ENCODE results near the gene SAP25. TPM values are rescaled to one million over a fixed set of nuclear protein-coding genes. Genes with fewer than 3 reads are reported as not detected.

Gene SAP25
- total and polyA plus RNA-seq, 4 donors = 0.33 to 0.84 (median 0.56) TPM; not detected in 1

DNA sequence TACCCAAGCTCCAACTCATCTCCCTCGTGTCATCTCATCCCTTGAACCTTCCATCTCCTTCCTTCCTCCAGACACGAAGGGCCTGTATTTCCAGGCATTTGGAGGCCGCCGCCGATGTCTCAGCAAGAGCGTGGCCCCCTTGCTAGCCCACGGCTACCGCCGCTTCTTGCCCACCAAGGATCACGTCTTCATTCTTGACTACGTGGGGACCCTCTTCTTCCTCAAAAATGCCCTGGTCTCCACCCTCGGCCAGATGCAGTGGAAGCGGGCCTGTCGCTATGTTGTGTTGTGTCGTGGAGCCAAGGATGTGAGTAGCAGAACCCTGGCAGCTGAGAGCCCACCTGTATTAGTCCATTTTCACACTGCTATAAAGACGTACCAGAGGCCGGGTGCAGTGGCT, 17.9 kb upstream of the SAP25 start:
- no peak overlapping the region for H3K4me3 ChIP-seq (ENCODE audit: low read depth in 1 of 3, low read length in 3 of 3)
- no peaks in the 10 kb centered on the region for H3K36me3 ChIP-seq (ENCODE audit: control insufficient read depth in 4 of 4, insufficient read depth in 3 of 4, low read depth in 1 of 4, low read length in 3 of 4)
- no peak for DNase-seq (ENCODE audit: low spot score)
- H3K9me3 ChIP-seq (ENCODE audit: control insufficient read depth in 4 of 4, low read length in 3 of 4) = no peaks in the 10 kb centered on the region
- 95% methylated on average over 17 of the region's 17 CpGs for WGBS
- peaks cover 0 to 5% (median 2%) of the 10 kb centered on the region in 4 donors for H3K4me1 ChIP-seq (ENCODE audit: control insufficient read depth in 4 of 4, insufficient read depth in 4 of 4, low read length in 3 of 4)
- TF ChIP-seq HNF4A (conservative IDR thresholded peaks at IDR 0.05) = no peak
- no peak for TF ChIP-seq FOXA2 (IDR thresholded peaks at IDR 0.05)
- no peak for TF ChIP-seq YY1 (IDR thresholded peaks at IDR 0.05)
- no peak for TF ChIP-seq GABPA (IDR thresholded peaks at IDR 0.05 in 1 of 2, conservative IDR thresholded peaks at IDR 0.05 in 1 of 2)
- no peak for TF ChIP-seq RXRA (IDR thresholded peaks at IDR 0.05)
- TF ChIP-seq TAF1 (conservative IDR thresholded peaks at IDR 0.05) = no peak
- TF ChIP-seq REST (IDR thresholded peaks at IDR 0.05) = no peak
- no peak for TF ChIP-seq NR2F2 (IDR thresholded peaks at IDR 0.05)
- no peak for TF ChIP-seq HNF4G (IDR thresholded peaks at IDR 0.05)
- no peak for TF ChIP-seq CTCF (IDR thresholded peaks at IDR 0.05; ENCODE audit: low read depth, low read length, missing input control)
- TF ChIP-seq EGR1 (IDR thresholded peaks at IDR 0.05; ENCODE audit: low read depth in 2 of 2) = no peak
- TF ChIP-seq SP1 (IDR thresholded peaks at IDR 0.05) = no peak
- TF ChIP-seq ZBTB33 (IDR thresholded peaks at IDR 0.05) = no peak
- H3K27me3 ChIP-seq (ENCODE audit: control insufficient read depth in 4 of 4, insufficient read depth in 4 of 4, low read length in 3 of 4) = no peaks in the 10 kb centered on the region
- H3K9ac ChIP-seq (ENCODE audit: low read depth in 1 of 2, low read length in 2 of 2) = no peak overlapping the region
- H3K27ac ChIP-seq (ENCODE audit: low read depth in 1 of 2, low read length in 2 of 2) = no peak overlapping the region

DNA sequence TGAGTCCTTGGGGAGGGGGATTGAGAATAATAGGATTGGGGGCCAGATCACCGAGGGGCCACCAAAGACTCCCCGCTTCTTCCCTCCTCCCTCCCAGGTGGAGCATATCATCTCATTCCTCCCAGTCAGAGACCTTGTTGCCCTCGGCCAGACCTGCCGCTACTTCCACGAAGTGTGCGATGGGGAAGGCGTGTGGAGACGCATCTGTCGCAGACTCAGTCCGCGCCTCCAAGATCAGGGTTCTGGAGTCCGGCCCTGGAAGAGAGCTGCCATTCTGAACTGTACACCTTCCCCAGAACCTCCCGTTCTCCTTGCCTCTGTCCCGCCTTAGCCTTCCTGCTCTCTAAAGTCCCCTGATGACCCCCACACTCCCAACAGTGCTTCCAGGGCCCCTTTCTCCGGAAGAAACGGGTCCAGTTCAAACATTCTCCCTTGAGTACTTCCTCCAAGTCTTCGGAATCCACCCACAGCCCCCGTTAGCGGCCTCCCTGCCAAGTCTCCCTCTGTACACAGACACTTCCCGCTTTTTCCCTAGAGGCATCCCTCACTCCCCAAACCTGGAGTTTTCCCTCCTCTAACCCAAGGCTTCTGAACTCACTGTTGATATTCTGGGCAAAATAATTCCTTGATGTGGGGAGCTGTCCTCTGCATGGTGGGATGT, 16.5 kb upstream of the SAP25 start:
- Histone ChIP-seq H3K36me3 (ENCODE audit: control insufficient read depth in 4 of 4, insufficient read depth in 3 of 4, low read depth in 1 of 4, low read length in 3 of 4) (no peaks in the 10 kb centered on the region), H3K27me3 (ENCODE audit: control insufficient read depth in 4 of 4, insufficient read depth in 4 of 4, low read length in 3 of 4) (no peaks in the 10 kb centered on the region), H3K9me3 (ENCODE audit: control insufficient read depth in 4 of 4, low read length in 3 of 4) (no peaks in the 10 kb centered on the region), H3K4me3 (ENCODE audit: low read depth in 1 of 3, low read length in 3 of 3) (no peak overlapping the region), H3K27ac (ENCODE audit: low read depth in 1 of 2, low read length in 2 of 2) (no peak overlapping the region), H3K9ac (ENCODE audit: low read depth in 1 of 2, low read length in 2 of 2) (no peak overlapping the region), H3K4me1 (ENCODE audit: control insufficient read depth in 4 of 4, insufficient read depth in 4 of 4, low read length in 3 of 4) (peaks cover 0 to 9% (median 4%) of the 10 kb centered on the region in 4 donors)
- WGBS = 67% methylated on average over 20 of the region's 20 CpGs
- no peak for DNase-seq (ENCODE audit: low spot score)
- TF ChIP-seq, protein P1, sequence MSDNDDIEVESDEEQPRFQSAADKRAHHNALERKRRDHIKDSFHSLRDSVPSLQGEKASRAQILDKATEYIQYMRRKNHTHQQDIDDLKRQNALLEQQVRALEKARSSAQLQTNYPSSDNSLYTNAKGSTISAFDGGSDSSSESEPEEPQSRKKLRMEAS (IDR thresholded peaks at IDR 0.05) = no peak
- TF ChIP-seq RAD21 (IDR thresholded peaks at IDR 0.05) (no peak), JUND (IDR thresholded peaks at IDR 0.05) (no peak), FOXA1 (IDR thresholded peaks at IDR 0.05) (no peak), SP1 (IDR thresholded peaks at IDR 0.05) (no peak), GABPA (IDR thresholded peaks at IDR 0.05 in 1 of 2, conservative IDR thresholded peaks at IDR 0.05 in 1 of 2) (no peak), FOXA2 (IDR thresholded peaks at IDR 0.05) (no peak), ATF3 (IDR thresholded peaks at IDR 0.05) (no peak), NR2F2 (IDR thresholded peaks at IDR 0.05) (no peak), REST (IDR thresholded peaks at IDR 0.05) (no peak), HNF4A (conservative IDR thresholded peaks at IDR 0.05) (no peak), CTCF (IDR thresholded peaks at IDR 0.05; ENCODE audit: low read depth, low read length, missing input control) (no peak)
